SK-N-SH (cell line): ENCODE data around the gene MPPED2. TPM values are rescaled to one million over a fixed set of nuclear protein-coding genes. Genes with fewer than 3 reads are reported as not detected.

Experiments used
- CTCF ChIA-PET: fragments of 300-600, 350-600 bp; formaldehyde crosslinking; extraction: SDS; loops from one replicate; lab custom pipeline; 2021; lab: Yijun Ruan, JAX
- POLR2A ChIA-PET: fragments of 350-600 bp; sonication (Branson Sonifier 250); formaldehyde crosslinking; extraction: SDS; loops from one replicate; lab custom pipeline; 2020; ENCODE audit warnings: antibody characterized with exemption, inconsistent platforms; lab: Yijun Ruan, JAX
- DNase-seq: peaks from one replicate; pipeline ENCODE4 v3.0.0; 2012
- H2AFZ ChIP-seq: fragments of 200-600 bp; sonication (generic); 2 replicates; pipeline ENCODE4 v1.8.1; 2016; ENCODE audit warnings: antibody characterized with exemption, mild to moderate bottlenecking, low read depth
- H3F3A ChIP-seq: fragments of 200-600 bp; sonication (generic); replicated peaks from 2 replicates; pipeline ENCODE3; 2016; ENCODE audit warnings: antibody characterized with exemption, mild to moderate bottlenecking; ENCODE audit not compliant: insufficient read depth
- H3K27ac ChIP-seq, 2 experiments: fragments of 200-500 bp in 1 of 2; fragments of 200-600 bp in 1 of 2; sonication (Bioruptor generic) in 1 of 2; sonication (generic), shearing (Covaris generic) in 1 of 2; 2 replicates each; pipeline versions ENCODE4 v1.5.1 to v1.6.1; 2014 to 2016; ENCODE audit warnings: low read depth in 2 of 2, inconsistent platforms in 1 of 2, low read length in 1 of 2, mild to moderate bottlenecking in 1 of 2, mixed read lengths in 1 of 2
- H3K27me3 ChIP-seq: fragments of 200-600 bp; sonication (generic), shearing (Covaris generic); 2 replicates; pipeline ENCODE4 v1.6.1; 2016; ENCODE audit warnings: mixed run types; ENCODE audit not compliant: insufficient read depth
- H3K36me3 ChIP-seq, 2 experiments: fragments of 200-500 bp in 1 of 2; fragments of 200-600 bp in 1 of 2; sonication (Bioruptor generic) in 1 of 2; sonication (generic) in 1 of 2; replicated peaks in 1 of 2; 2 replicates each; pipeline versions ENCODE3 to v1.5.1; 2014 to 2016; ENCODE audit warnings: low read length in 1 of 2, mild to moderate bottlenecking in 1 of 2; ENCODE audit not compliant: insufficient read depth in 2 of 2, control insufficient read depth in 1 of 2
- H3K4me1 ChIP-seq, 2 experiments: fragments of 200-500 bp in 1 of 2; fragments of 200-600 bp in 1 of 2; sonication (Bioruptor generic) in 1 of 2; sonication (generic), shearing (Covaris generic) in 1 of 2; 2 replicates each; pipeline versions ENCODE4 v1.5.1 to v1.6.1; 2014 to 2016; ENCODE audit warnings: low read depth in 1 of 2, low read length in 1 of 2, mixed run types in 1 of 2; ENCODE audit not compliant: insufficient read depth in 2 of 2, control insufficient read depth in 1 of 2
- H3K4me2 ChIP-seq: fragments of 200-600 bp; sonication (generic), shearing (Covaris generic); 2 replicates; pipeline ENCODE4 v1.6.1; 2017; ENCODE audit warnings: mixed run types
- H3K4me3 ChIP-seq, 2 experiments: fragments of 200-500 bp in 1 of 2; fragments of 200-600 bp in 1 of 2; sonication (Bioruptor generic) in 1 of 2; sonication (generic), shearing (Covaris generic) in 1 of 2; 2 replicates each; pipeline versions ENCODE4 v1.5.1 to v1.8.1; 2014 to 2016; ENCODE audit warnings: low read depth in 2 of 2, inconsistent platforms in 1 of 2, low read length in 1 of 2, mild to moderate bottlenecking in 1 of 2, mixed read lengths in 1 of 2, moderate library complexity in 1 of 2
- H3K79me2 ChIP-seq: fragments of 200-600 bp; sonication (generic); 2 replicates; pipeline ENCODE4 v1.8.1; 2017; ENCODE audit warnings: mild to moderate bottlenecking; ENCODE audit not compliant: insufficient read depth
- H3K9ac ChIP-seq: fragments of 200-600 bp; sonication (generic); 2 replicates; pipeline ENCODE4 v1.6.1; 2017; ENCODE audit warnings: mixed run types
- H3K9me2 ChIP-seq: fragments of 200-600 bp; sonication (generic); 2 replicates; pipeline ENCODE4 v1.6.1; 2017; ENCODE audit warnings: mixed run types
- H3K9me3 ChIP-seq: fragments of 200-600 bp; sonication (generic); 2 replicates; pipeline ENCODE4 v1.6.1; 2017; ENCODE audit warnings: mixed run types, mild to moderate bottlenecking, moderate library complexity
- H4K20me1 ChIP-seq: fragments of 200-600 bp; sonication (generic); 2 replicates; pipeline ENCODE4 v1.6.1; 2017; ENCODE audit warnings: mild to moderate bottlenecking, mixed run types; ENCODE audit not compliant: insufficient read depth
- CHD2 ChIP-seq: fragments of 150-350 bp; IDR thresholded peaks from 2 replicates; pipeline ENCODE4 v1.6.1; 2018; ENCODE audit warnings: low read length; ENCODE audit not compliant: partially characterized antibody
- CTCF ChIP-seq: fragments of 200-600 bp; sonication (generic); IDR thresholded peaks from 2 replicates; pipeline ENCODE4 v1.6.1; 2017; ENCODE audit warnings: antibody characterized with exemption, mild to moderate bottlenecking, moderate library complexity
- EZH2phosphoT487 ChIP-seq: fragments of 200-600 bp; sonication (generic); IDR thresholded peaks from 2 replicates; pipeline ENCODE4 v1.6.1; 2017; ENCODE audit warnings: low read depth, mixed run types, mild to moderate bottlenecking, antibody characterized with exemption, moderate library complexity, borderline replicate concordance
- FOXM1 ChIP-seq: IDR thresholded peaks from 2 replicates; pipeline ENCODE4 v1.4.0; 2012; ENCODE audit warnings: low read depth, mild to moderate bottlenecking
- GABPA ChIP-seq: IDR thresholded peaks from 2 replicates; pipeline ENCODE4 v1.4.0; 2012; ENCODE audit warnings: low read depth, mild to moderate bottlenecking
- GATA2 ChIP-seq: sonication (generic); formaldehyde crosslinking; IDR thresholded peaks from 2 replicates; pipeline ENCODE4 v1.5.0; 2020; ENCODE audit warnings: mild to moderate bottlenecking, missing genetic modification reagents
- IRF3 ChIP-seq: fragments of 150-350 bp; IDR thresholded peaks from 2 replicates; pipeline ENCODE4 v1.6.1; 2016; ENCODE audit warnings: mild to moderate bottlenecking, low read depth, low read length
- JUND ChIP-seq: IDR thresholded peaks from 2 replicates; pipeline ENCODE4 v1.4.0; 2012
- MEF2A ChIP-seq: IDR thresholded peaks from 2 replicates; pipeline ENCODE4 v1.4.0; 2012; ENCODE audit warnings: low read depth, borderline replicate concordance
- MXI1 ChIP-seq: IDR thresholded peaks from 2 replicates; pipeline ENCODE4 v1.6.1; 2012; ENCODE audit warnings: mild to moderate bottlenecking, low read depth, low read length, improper control_type of control experiment
- NFIC ChIP-seq: IDR thresholded peaks from 2 replicates; pipeline ENCODE4 v1.4.0; 2012; ENCODE audit warnings: borderline replicate concordance
- NRF1 ChIP-seq: IDR thresholded peaks from 2 replicates; pipeline ENCODE4 v1.6.1; 2012; ENCODE audit warnings: low read depth, mild to moderate bottlenecking, low read length
- POLR2AphosphoS5 ChIP-seq: IDR thresholded peaks from 2 replicates; pipeline ENCODE4 v1.6.1; 2012; ENCODE audit warnings: low read depth, low read length
- RAD21 ChIP-seq: IDR thresholded peaks from 2 replicates; pipeline ENCODE4 v1.6.1; 2012; ENCODE audit warnings: mild to moderate bottlenecking, low read length
- RFX5 ChIP-seq: IDR thresholded peaks from 2 replicates; pipeline ENCODE4 v1.6.1; 2012; ENCODE audit warnings: mild to moderate bottlenecking, improper control_type of control experiment, low read length
- RXRA ChIP-seq: IDR thresholded peaks from 2 replicates; pipeline ENCODE4 v1.4.0; 2012; ENCODE audit warnings: low read depth, mild to moderate bottlenecking, borderline replicate concordance
- SIN3A ChIP-seq: IDR thresholded peaks from 2 replicates; pipeline ENCODE4 v1.6.1; 2012; ENCODE audit warnings: low read depth, mild to moderate bottlenecking, low read length, moderate library complexity, borderline replicate concordance
- TCF12 ChIP-seq: IDR thresholded peaks from 2 replicates; pipeline ENCODE4 v1.4.0; 2012
- USF2 ChIP-seq: fragments of 150-350 bp; IDR thresholded peaks from 2 replicates; pipeline ENCODE4 v1.6.1; 2017; ENCODE audit warnings: antibody characterized with exemption, low read length, low read depth, borderline replicate concordance
- WGBS: methylation state at CpG from one replicate; pipeline ENCODE4 v1.1.6; 2017; ENCODE audit warnings: low lambda C conversion rate; 5-methylcytosine and 5-hydroxymethylcytosine counted together
- polyA plus RNA-seq, 3 experiments: library from polyadenylated mRNA; depleted of rRNA; stranded (reverse); fragments of >200 nt; gene quantifications; 2 replicates each; pipeline ENCODE4 v1.2.3, GENCODE V29; 2012

MPPED2 gene
- polyA plus RNA-seq, 1 of the 3 experiments (the other 2 are of a cell fraction) = 0.05 TPM

- H3K9me2 ChIP-seq = no peaks in the 10 kb centered on the region
- no peak for TF ChIP-seq GABPA
- TF ChIP-seq FOXM1 = no peak
- TF ChIP-seq RAD21 = no peak
- no peak for TF ChIP-seq GATA2 (CRISPR knock-in tag)
- no peak for TF ChIP-seq JUND
- no peak overlapping the region for H3K4me2 ChIP-seq
- 5% methylated on average over 1 of the region's 1 CpG for WGBS
- H3F3A ChIP-seq = no peaks in the 10 kb centered on the region
- H3K79me2 ChIP-seq = no peaks in the 10 kb centered on the region
- H4K20me1 ChIP-seq = no peaks in the 10 kb centered on the region
- H3K27me3 ChIP-seq = no peaks in the 10 kb centered on the region
- no peaks in the 10 kb centered on the region for H3K9me3 ChIP-seq
- ChIA-PET CTCF (interaction anchor here (0.6 kb wide), 1 partner anchor 462 kb away, joined by 3 read pairs; no protein-coding TSS in a partner anchor), POLR2A (no interaction called here)
- no peak overlapping the region for H2AFZ ChIP-seq
- DNase-seq = no peak
- H3K27ac ChIP-seq = no peak overlapping the region
- no peaks in the 10 kb centered on the region; a peak in 1 of 4 replicates for H3K4me1 ChIP-seq
- H3K36me3 ChIP-seq = no peaks in the 10 kb centered on the region
- H3K4me3 ChIP-seq = no peak overlapping the region
- H3K9ac ChIP-seq = no peak overlapping the region
These were observed 135.0 kb downstream of the MPPED2 start for GRCh38 chr11:30451167-30451566.

- no peak overlapping the region for H3K9ac ChIP-seq
- no peak overlapping the region for H3K27ac ChIP-seq
- no peak overlapping the region for H2AFZ ChIP-seq
- POLR2A ChIA-PET = no interaction called here
- no peak overlapping the region for H3K4me3 ChIP-seq
- CTCF ChIA-PET = no interaction called here
- H3K9me3 ChIP-seq = no peaks in the 10 kb centered on the region
- H3K9me2 ChIP-seq = no peaks in the 10 kb centered on the region
- no peak for DNase-seq
- H3K4me2 ChIP-seq = no peak overlapping the region
- WGBS = 50% methylated on average over 9 of the region's 9 CpGs
- H3K27me3 ChIP-seq = no peaks in the 10 kb centered on the region
- H3F3A ChIP-seq = no peaks in the 10 kb centered on the region
- H3K36me3 ChIP-seq = no peaks in the 10 kb centered on the region
- no peaks in the 10 kb centered on the region for H3K79me2 ChIP-seq
- no peaks in the 10 kb centered on the region for H4K20me1 ChIP-seq
- no peaks in the 10 kb centered on the region; a peak in 1 of 4 replicates for H3K4me1 ChIP-seq
- no peak for TF ChIP-seq TCF12
- TF ChIP-seq CHD2 = no peak
- no peak for TF ChIP-seq GABPA
- no peak for TF ChIP-seq RFX5
- no peak for TF ChIP-seq IRF3
- no peak for TF ChIP-seq MEF2A
- TF ChIP-seq NRF1 = no peak
These were observed 139.0 kb downstream of the MPPED2 start for GRCh38 chr11:30447058-30447640.

- no peaks in the 10 kb centered on the region for H3K79me2 ChIP-seq
- no peaks in the 10 kb centered on the region for H3F3A ChIP-seq
- ChIA-PET POLR2A (no interaction called here), CTCF (no interaction called here)
- no peak overlapping the region for H3K27ac ChIP-seq
- H3K9ac ChIP-seq = no peak overlapping the region
- no peaks in the 10 kb centered on the region for H3K27me3 ChIP-seq
- H3K4me3 ChIP-seq = no peak overlapping the region
- TF ChIP-seq POLR2AphosphoS5 = no peak
- no peak for TF ChIP-seq MXI1
- no peak for TF ChIP-seq SIN3A
- TF ChIP-seq USF2 = no peak
- no peak for TF ChIP-seq CTCF
- TF ChIP-seq NFIC = no peak
- no peak for TF ChIP-seq EZH2phosphoT487
- no peak for TF ChIP-seq RXRA
- no peaks in the 10 kb centered on the region for H3K9me2 ChIP-seq
- H4K20me1 ChIP-seq = no peaks in the 10 kb centered on the region
- DNase-seq = no peak
- H3K4me1 ChIP-seq = no peaks in the 10 kb centered on the region
- 17% methylated on average over 7 of the region's 7 CpGs for WGBS
- no peaks in the 10 kb centered on the region for H3K36me3 ChIP-seq
- no peak overlapping the region for H2AFZ ChIP-seq
- H3K9me3 ChIP-seq = no peaks in the 10 kb centered on the region
- H3K4me2 ChIP-seq = no peak overlapping the region
These were observed 139.6 kb downstream of the MPPED2 start for GRCh38 chr11:30446520-30446919.
